WERI-Rb-1 (cell line): Measurements from ENCODE around the gene NCOA3.

Experiments used
- DNase-seq: peaks from one replicate; pipeline ENCODE4 v3.0.0-alpha.2; 2020
- H3K27ac ChIP-seq: fragments of 250-450 bp; sonication (Bioruptor Pico); 2 replicates; pipeline ENCODE4 v1.5.1; 2020; ENCODE audit warnings: mild to moderate bottlenecking, moderate library complexity
- H3K27me3 ChIP-seq: fragments of 250-450 bp; sonication (Bioruptor Pico); 2 replicates; pipeline ENCODE4 v1.5.1; 2021; ENCODE audit warnings: mild to moderate bottlenecking, low read depth, moderate library complexity; ENCODE audit not compliant: insufficient read depth, severe bottlenecking
- H3K36me3 ChIP-seq: fragments of 250-450 bp; sonication (Bioruptor Pico); 2 replicates; pipeline ENCODE4 v1.5.1; 2020; ENCODE audit warnings: mild to moderate bottlenecking, moderate library complexity
- H3K4me3 ChIP-seq: 2 replicates; pipeline ENCODE4 v1.5.1; 2011; ENCODE audit warnings: low read depth, mild to moderate bottlenecking, control low read depth, low read length
- H3K9me3 ChIP-seq: fragments of 250-450 bp; sonication (Bioruptor Pico); 2 replicates; pipeline ENCODE4 v1.5.1; 2021; ENCODE audit warnings: mild to moderate bottlenecking, moderate library complexity; ENCODE audit not compliant: severe bottlenecking
- CTCF ChIP-seq: IDR thresholded peaks from 2 replicates; pipeline ENCODE4 v1.5.1; 2011; ENCODE audit warnings: low read depth, mild to moderate bottlenecking, control low read depth, inconsistent platforms, low read length

Gene NCOA3

GRCh38 chr20:47661714-47662113 is 160.0 kb downstream of the NCOA3 start:
- Histone ChIP-seq H3K4me3 (no peak overlapping the region), H3K36me3 (no peaks in the 10 kb centered on the region), H3K27me3 (no peaks in the 10 kb centered on the region), H3K27ac (no peak overlapping the region), H3K9me3 (no peaks in the 10 kb centered on the region)
- DNase-seq, result no peak
- TF ChIP-seq CTCF, result no peak

- H3K27ac ChIP-seq, result no peak overlapping the region
- DNase-seq, result no peak
- no peaks in the 10 kb centered on the region for H3K9me3 ChIP-seq
- H3K36me3 ChIP-seq, result no peaks in the 10 kb centered on the region
- TF ChIP-seq CTCF, result no peak
- H3K4me3 ChIP-seq, result no peak overlapping the region
- no peaks in the 10 kb centered on the region for H3K27me3 ChIP-seq
Measured at GRCh38 chr20:47662483-47663353, 161.0 kb downstream of the NCOA3 start.

- Histone ChIP-seq H3K36me3 (no peaks in the 10 kb centered on the region), H3K4me3 (no peak overlapping the region), H3K27me3 (no peaks in the 10 kb centered on the region), H3K27ac (no peak overlapping the region), H3K9me3 (no peaks in the 10 kb centered on the region)
- peak; percentile 86 for DNase-seq
- TF ChIP-seq CTCF, result peak; percentile 94
Measured at GRCh38 chr20:47663354-47664067, 161.8 kb downstream of the NCOA3 start.

- Histone ChIP-seq H3K36me3 (no peaks in the 10 kb centered on the region), H3K9me3 (no peaks in the 10 kb centered on the region), H3K27me3 (no peaks in the 10 kb centered on the region), H3K27ac (no peak overlapping the region), H3K4me3 (no peak overlapping the region)
- no peak for DNase-seq
- no peak for TF ChIP-seq CTCF
Measured at GRCh38 chr20:47664068-47664437, 162.4 kb downstream of the NCOA3 start.

GRCh38 chr20:47664744-47665143 is 163.1 kb downstream of the NCOA3 start:
- Histone ChIP-seq H3K9me3 (no peaks in the 10 kb centered on the region), H3K36me3 (no peaks in the 10 kb centered on the region), H3K27ac (peak overlapping the region; percentile 25; the same call in 1 of the 2 replicates), H3K27me3 (no peaks in the 10 kb centered on the region), H3K4me3 (no peak overlapping the region)
- TF ChIP-seq CTCF, result no peak
- no peak for DNase-seq
